Spleen (tissue), 7 donors: ENCODE results near the gene IL22.

ENCODE experiments used
- POLR2A ChIP-seq, 3 donors: fragments of 450-650 bp; IDR thresholded peaks; one replicate each; pipeline ENCODE4 v1.5.1; 2017; ENCODE audit warnings: antibody characterized with exemption in 3 of 3, mild to moderate bottlenecking in 1 of 3
- POLR2AphosphoS5 ChIP-seq, 3 donors: sonication (generic); formaldehyde crosslinking; IDR thresholded peaks; one replicate each; pipeline ENCODE4 v1.5.1; 2017; ENCODE audit warnings: antibody characterized with exemption in 3 of 3
- TF ChIP-seq, protein P1 (sequence below), 11 experiments: fragments of 200-600 bp in 7 of 11; fragments of 450-650 bp in 4 of 11; sonication (generic) in 4 of 11; IDR thresholded peaks in 8 of 11; conservative IDR thresholded peaks in 3 of 11; 1 replicate in 7 of 11; 2 replicates in 4 of 11; pipeline versions ENCODE4 v1.4.0 to v1.8.0; 2016 to 2021; ENCODE audit warnings: antibody characterized with exemption in 11 of 11, inconsistent platforms in 4 of 11, mild to moderate bottlenecking in 1 of 11
- donor health status: DM: no; HTN: no; CAD: no; lungs with moderate emphysema.
- donor health status: DM: no; HTN: no; CAD: no.
- donor health status: DM: no; HTN: no; CAD: no.

DNA sequence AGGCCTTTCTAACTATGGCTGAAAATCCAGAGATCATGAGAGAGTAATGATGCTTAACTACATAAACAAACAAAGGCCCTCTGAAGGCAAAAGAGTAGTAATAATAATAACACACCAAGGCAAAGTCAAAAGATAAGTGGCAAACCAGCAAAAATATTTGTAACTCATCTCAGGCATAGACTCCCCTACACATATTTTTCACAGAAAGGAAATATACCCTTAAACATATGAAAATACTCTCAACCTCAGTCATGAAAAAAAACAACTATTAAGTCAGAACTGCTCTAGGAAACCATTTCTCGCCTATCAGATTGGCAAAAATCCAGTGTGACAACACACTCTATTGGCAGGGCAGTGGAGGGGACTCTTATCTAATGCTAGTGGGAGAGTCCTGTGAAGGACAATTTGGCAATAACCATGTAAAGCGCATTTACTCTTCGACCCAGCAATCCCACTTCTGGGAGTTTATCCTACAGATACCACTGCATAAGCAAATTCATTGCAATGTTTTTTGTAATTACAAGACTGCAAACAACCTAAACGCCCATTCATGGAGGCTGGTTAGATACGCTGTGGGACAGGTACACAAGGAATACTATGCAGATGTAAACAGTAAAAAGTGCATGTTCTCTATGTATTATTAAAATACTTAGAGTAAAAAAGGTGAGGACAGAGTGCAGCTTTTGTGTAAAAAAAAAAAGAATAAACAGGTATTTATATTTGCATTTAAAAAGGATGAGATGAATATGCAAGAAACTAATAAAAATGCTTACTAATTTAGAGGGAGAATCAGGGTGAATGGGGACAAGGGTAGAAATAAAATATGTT is 26.0 kb upstream of the IL22 start:
- no peak for TF ChIP-seq POLR2A (IDR thresholded peaks at IDR 0.05)
- TF ChIP-seq, protein P1, sequence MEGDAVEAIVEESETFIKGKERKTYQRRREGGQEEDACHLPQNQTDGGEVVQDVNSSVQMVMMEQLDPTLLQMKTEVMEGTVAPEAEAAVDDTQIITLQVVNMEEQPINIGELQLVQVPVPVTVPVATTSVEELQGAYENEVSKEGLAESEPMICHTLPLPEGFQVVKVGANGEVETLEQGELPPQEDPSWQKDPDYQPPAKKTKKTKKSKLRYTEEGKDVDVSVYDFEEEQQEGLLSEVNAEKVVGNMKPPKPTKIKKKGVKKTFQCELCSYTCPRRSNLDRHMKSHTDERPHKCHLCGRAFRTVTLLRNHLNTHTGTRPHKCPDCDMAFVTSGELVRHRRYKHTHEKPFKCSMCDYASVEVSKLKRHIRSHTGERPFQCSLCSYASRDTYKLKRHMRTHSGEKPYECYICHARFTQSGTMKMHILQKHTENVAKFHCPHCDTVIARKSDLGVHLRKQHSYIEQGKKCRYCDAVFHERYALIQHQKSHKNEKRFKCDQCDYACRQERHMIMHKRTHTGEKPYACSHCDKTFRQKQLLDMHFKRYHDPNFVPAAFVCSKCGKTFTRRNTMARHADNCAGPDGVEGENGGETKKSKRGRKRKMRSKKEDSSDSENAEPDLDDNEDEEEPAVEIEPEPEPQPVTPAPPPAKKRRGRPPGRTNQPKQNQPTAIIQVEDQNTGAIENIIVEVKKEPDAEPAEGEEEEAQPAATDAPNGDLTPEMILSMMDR (IDR thresholded peaks at IDR 0.05 in 8 of 11, conservative IDR thresholded peaks at IDR 0.05 in 3 of 11): no peak
- TF ChIP-seq POLR2AphosphoS5 (IDR thresholded peaks at IDR 0.05): no peak
